HepG2 (cell line): ENCODE data around the gene MARK4. TPM values are rescaled to one million over a fixed set of nuclear protein-coding genes. Genes with fewer than 3 reads are reported as not detected.

Source experiments
- AHR ChIP-seq: IDR thresholded peaks from 2 replicates; pipeline ENCODE4 v1.6.1; 2018; ENCODE audit warnings: missing genetic modification reagents, missing compliant biosample characterization
- ATF7 ChIP-seq, 2 experiments: fragments of 450-650 bp in 1 of 2; sonication (generic) in 1 of 2; formaldehyde crosslinking in 1 of 2; IDR thresholded peaks; 2 replicates each; pipeline versions ENCODE4 v1.4.0 to v1.6.1; 2016 to 2020; ENCODE audit warnings: antibody characterized with exemption in 1 of 2, mild to moderate bottlenecking in 1 of 2, missing genetic modification reagents in 1 of 2
- ATM ChIP-seq: fragments of 450-650 bp; IDR thresholded peaks from 2 replicates; pipeline ENCODE4 v1.7.1; 2017; ENCODE audit warnings: mild to moderate bottlenecking, borderline replicate concordance
- CHD4 ChIP-seq: fragments of 200-600 bp; sonication (generic); IDR thresholded peaks from 2 replicates; pipeline ENCODE4 v1.7.0; 2017; ENCODE audit warnings: mild to moderate bottlenecking, low read length, borderline replicate concordance
- EZH2 ChIP-seq: conservative IDR thresholded peaks from 2 replicates; pipeline ENCODE4 v1.6.1; 2012; ENCODE audit warnings: mild to moderate bottlenecking, low read depth, low read length, moderate library complexity
- JUNB ChIP-seq: sonication (generic); formaldehyde crosslinking; IDR thresholded peaks from 2 replicates; pipeline ENCODE4 v1.8.0; 2022; ENCODE audit warnings: missing genetic modification reagents, mild to moderate bottlenecking, borderline replicate concordance
- KLF12 ChIP-seq: sonication (generic); formaldehyde crosslinking; IDR thresholded peaks from 2 replicates; pipeline ENCODE4 v1.4.0; 2020; ENCODE audit warnings: missing genetic modification reagents, borderline replicate concordance
- SKI ChIP-seq: fragments of 450-650 bp; IDR thresholded peaks from one replicate; pipeline ENCODE4 v1.6.1; 2018; ENCODE audit warnings: mild to moderate bottlenecking; ENCODE audit not compliant: partially characterized antibody
- XRCC5 ChIP-seq: fragments of 200-400 bp; formaldehyde crosslinking; optimal IDR thresholded peaks from 2 replicates; pipeline ENCODE3; 2017; ENCODE audit warnings: mild to moderate bottlenecking, low read length
- ZFP82 ChIP-seq: sonication (generic); formaldehyde crosslinking; IDR thresholded peaks from 2 replicates; pipeline ENCODE4 v1.5.1; 2020; ENCODE audit warnings: mild to moderate bottlenecking, missing genetic modification reagents, borderline replicate concordance
- ZFX ChIP-seq: sonication (generic); formaldehyde crosslinking; IDR thresholded peaks from 2 replicates; pipeline ENCODE4 v1.4.0; 2020; ENCODE audit warnings: mild to moderate bottlenecking, low read depth, missing genetic modification reagents, moderate library complexity
- ZFY ChIP-seq: sonication (generic); formaldehyde crosslinking; IDR thresholded peaks from 2 replicates; pipeline ENCODE4 v1.4.0; 2020; ENCODE audit warnings: missing genetic modification reagents
- polyA plus RNA-seq, 8 experiments: library from polyadenylated mRNA; depleted of rRNA in 3 of 8; stranded (reverse) in 7 of 8; unstranded in 1 of 8; fragments of >200 nt; fragmentation: Illumina TruSeq in 4 of 8; extraction: Trizol in 4 of 8; gene quantifications; 2 replicates each; pipeline versions ENCODE4 v1.2.1 to v1.2.3, GENCODE V29; 2011 to 2016; ENCODE audit warnings: low read depth in 4 of 8, missing spikeins in 1 of 8, mixed read lengths in 1 of 8; ENCODE audit not compliant: insufficient read depth in 1 of 8
- total RNA-seq, 5 experiments: library from RNA; depleted of rRNA; stranded (reverse); fragments of >200 nt; fragmentation: Illumina TruSeq; extraction: Trizol; gene quantifications; 2 replicates each; pipeline ENCODE4 v1.2.3, GENCODE V29; 2016; ENCODE audit warnings: low read depth in 1 of 5
- TF ChIP-seq, protein P1 (sequence below): sonication (generic); formaldehyde crosslinking; IDR thresholded peaks from 2 replicates; pipeline ENCODE4 v1.5.0; 2020; ENCODE audit warnings: mild to moderate bottlenecking, low read depth, missing genetic modification reagents, borderline replicate concordance
- TF ChIP-seq, protein P2 (sequence below): sonication (generic); formaldehyde crosslinking; IDR thresholded peaks from 2 replicates; pipeline ENCODE4 v1.5.1; 2020; ENCODE audit warnings: missing genetic modification reagents, mild to moderate bottlenecking, borderline replicate concordance
- TF ChIP-seq, protein P3 (sequence below): sonication (generic); formaldehyde crosslinking; IDR thresholded peaks from 2 replicates; pipeline ENCODE4 v1.8.0; 2022; ENCODE audit warnings: low read depth, missing genetic modification reagents
- TF ChIP-seq, protein P4 (sequence below): IDR thresholded peaks from 2 replicates; pipeline ENCODE4 v1.6.1; 2018; ENCODE audit warnings: missing genetic modification reagents, mild to moderate bottlenecking, missing compliant biosample characterization
- TF ChIP-seq, protein P5 (sequence below): IDR thresholded peaks from 2 replicates; pipeline ENCODE4 v1.4.0; 2020; ENCODE audit warnings: mild to moderate bottlenecking, missing genetic modification reagents
- TF ChIP-seq, protein P6 (sequence below): sonication (generic); formaldehyde crosslinking; IDR thresholded peaks from 2 replicates; pipeline ENCODE4 v1.5.0; 2020; ENCODE audit warnings: mild to moderate bottlenecking, missing genetic modification reagents, moderate library complexity
- TF ChIP-seq, protein P7 (sequence below): sonication (generic); IDR thresholded peaks from 2 replicates; pipeline ENCODE4 v1.6.1; 2016; ENCODE audit warnings: low read depth, borderline replicate concordance

MARK4 gene
- total and polyA plus RNA-seq, 2 of the 13 experiments (the other 11 are each of a cell fraction or from before 2014, with no cell fraction given): 7.0 to 12.2 TPM

DNA sequence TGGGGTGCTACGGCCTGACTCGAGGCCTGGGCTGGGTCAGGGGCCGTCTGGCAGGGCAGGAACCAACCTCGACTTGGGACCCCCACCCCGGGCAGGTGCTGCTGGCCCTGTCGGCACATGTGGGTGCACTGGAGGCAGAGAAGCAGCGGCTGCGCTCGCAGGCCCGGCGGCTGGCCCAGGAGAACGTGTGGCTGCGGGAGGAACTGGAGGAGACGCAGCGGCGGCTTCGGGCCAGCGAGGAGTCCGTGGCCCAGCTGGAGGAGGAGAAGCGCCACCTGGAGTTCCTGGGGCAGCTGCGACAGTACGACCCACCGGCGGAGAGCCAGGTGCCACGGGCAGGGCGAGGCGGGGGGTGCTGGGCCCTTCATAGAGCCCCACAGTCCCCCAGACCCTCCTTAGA, 95.4 kb downstream of the MARK4 start (continued):
- TF ChIP-seq, protein P1, sequence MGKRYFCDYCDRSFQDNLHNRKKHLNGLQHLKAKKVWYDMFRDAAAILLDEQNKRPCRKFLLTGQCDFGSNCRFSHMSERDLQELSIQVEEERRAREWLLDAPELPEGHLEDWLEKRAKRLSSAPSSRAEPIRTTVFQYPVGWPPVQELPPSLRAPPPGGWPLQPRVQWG: no peak
- TF ChIP-seq KLF12: no peak
- TF ChIP-seq, protein P2, sequence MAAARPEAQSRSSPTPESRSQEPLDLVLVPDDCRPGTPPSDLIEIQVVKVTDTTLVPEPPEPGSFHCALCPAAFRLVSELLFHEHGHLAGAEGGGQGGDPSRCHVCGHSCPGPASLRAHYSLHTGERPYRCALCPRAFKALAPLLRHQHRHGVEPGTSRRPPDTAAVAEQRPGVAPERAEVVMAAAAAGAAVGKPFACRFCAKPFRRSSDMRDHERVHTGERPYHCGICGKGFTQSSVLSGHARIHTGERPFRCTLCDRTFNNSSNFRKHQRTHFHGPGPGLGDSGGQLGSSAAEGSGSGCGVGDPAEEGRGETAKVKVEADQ: no peak
- TF ChIP-seq, protein P3, sequence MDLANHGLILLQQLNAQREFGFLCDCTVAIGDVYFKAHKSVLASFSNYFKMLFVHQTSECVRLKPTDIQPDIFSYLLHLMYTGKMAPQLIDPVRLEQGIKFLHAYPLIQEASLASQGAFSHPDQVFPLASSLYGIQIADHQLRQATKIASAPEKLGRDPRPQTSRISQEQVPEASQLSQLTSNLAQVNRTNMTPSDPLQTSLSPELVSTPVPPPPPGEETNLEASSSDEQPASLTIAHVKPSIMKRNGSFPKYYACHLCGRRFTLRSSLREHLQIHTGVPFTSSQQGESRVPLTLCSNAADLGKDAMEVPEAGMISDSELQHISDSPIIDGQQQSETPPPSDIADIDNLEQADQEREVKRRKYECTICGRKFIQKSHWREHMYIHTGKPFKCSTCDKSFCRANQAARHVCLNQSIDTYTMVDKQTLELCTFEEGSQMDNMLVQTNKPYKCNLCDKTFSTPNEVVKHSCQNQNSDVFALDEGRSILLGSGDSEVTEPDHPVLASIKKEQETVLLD: no peak
- no peak for TF ChIP-seq JUNB (CRISPR knock-in tag)
- peak; percentile 36; the same call in 1 of the 2 replicates for TF ChIP-seq ZFX (CRISPR knock-in tag)
- TF ChIP-seq ATF7 (IDR thresholded peaks at IDR 0.05): no peak
- TF ChIP-seq ATF7 (CRISPR knock-in tag; IDR thresholded peaks at IDR 0.05): no peak
- TF ChIP-seq SKI: no peak
- TF ChIP-seq, protein P4, sequence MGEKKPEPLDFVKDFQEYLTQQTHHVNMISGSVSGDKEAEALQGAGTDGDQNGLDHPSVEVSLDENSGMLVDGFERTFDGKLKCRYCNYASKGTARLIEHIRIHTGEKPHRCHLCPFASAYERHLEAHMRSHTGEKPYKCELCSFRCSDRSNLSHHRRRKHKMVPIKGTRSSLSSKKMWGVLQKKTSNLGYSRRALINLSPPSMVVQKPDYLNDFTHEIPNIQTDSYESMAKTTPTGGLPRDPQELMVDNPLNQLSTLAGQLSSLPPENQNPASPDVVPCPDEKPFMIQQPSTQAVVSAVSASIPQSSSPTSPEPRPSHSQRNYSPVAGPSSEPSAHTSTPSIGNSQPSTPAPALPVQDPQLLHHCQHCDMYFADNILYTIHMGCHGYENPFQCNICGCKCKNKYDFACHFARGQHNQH (CRISPR knock-in tag): no peak
- no peak for TF ChIP-seq ZFP82 (CRISPR knock-in tag)
- no peak for TF ChIP-seq CHD4
- TF ChIP-seq, protein P5, sequence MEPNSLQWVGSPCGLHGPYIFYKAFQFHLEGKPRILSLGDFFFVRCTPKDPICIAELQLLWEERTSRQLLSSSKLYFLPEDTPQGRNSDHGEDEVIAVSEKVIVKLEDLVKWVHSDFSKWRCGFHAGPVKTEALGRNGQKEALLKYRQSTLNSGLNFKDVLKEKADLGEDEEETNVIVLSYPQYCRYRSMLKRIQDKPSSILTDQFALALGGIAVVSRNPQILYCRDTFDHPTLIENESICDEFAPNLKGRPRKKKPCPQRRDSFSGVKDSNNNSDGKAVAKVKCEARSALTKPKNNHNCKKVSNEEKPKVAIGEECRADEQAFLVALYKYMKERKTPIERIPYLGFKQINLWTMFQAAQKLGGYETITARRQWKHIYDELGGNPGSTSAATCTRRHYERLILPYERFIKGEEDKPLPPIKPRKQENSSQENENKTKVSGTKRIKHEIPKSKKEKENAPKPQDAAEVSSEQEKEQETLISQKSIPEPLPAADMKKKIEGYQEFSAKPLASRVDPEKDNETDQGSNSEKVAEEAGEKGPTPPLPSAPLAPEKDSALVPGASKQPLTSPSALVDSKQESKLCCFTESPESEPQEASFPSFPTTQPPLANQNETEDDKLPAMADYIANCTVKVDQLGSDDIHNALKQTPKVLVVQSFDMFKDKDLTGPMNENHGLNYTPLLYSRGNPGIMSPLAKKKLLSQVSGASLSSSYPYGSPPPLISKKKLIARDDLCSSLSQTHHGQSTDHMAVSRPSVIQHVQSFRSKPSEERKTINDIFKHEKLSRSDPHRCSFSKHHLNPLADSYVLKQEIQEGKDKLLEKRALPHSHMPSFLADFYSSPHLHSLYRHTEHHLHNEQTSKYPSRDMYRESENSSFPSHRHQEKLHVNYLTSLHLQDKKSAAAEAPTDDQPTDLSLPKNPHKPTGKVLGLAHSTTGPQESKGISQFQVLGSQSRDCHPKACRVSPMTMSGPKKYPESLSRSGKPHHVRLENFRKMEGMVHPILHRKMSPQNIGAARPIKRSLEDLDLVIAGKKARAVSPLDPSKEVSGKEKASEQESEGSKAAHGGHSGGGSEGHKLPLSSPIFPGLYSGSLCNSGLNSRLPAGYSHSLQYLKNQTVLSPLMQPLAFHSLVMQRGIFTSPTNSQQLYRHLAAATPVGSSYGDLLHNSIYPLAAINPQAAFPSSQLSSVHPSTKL (CRISPR knock-in tag): no peak
- TF ChIP-seq, protein P6, sequence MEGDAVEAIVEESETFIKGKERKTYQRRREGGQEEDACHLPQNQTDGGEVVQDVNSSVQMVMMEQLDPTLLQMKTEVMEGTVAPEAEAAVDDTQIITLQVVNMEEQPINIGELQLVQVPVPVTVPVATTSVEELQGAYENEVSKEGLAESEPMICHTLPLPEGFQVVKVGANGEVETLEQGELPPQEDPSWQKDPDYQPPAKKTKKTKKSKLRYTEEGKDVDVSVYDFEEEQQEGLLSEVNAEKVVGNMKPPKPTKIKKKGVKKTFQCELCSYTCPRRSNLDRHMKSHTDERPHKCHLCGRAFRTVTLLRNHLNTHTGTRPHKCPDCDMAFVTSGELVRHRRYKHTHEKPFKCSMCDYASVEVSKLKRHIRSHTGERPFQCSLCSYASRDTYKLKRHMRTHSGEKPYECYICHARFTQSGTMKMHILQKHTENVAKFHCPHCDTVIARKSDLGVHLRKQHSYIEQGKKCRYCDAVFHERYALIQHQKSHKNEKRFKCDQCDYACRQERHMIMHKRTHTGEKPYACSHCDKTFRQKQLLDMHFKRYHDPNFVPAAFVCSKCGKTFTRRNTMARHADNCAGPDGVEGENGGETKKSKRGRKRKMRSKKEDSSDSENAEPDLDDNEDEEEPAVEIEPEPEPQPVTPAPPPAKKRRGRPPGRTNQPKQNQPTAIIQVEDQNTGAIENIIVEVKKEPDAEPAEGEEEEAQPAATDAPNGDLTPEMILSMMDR: peak; percentile 63
- TF ChIP-seq ZFY: 0 out of 2 replicates have a peak, but pooled peaks have one; percentile 25
- no peak for TF ChIP-seq ATM
- no peak for TF ChIP-seq EZH2
- 0 out of 2 replicates have a peak, but pooled peaks have one; percentile 15 for TF ChIP-seq AHR (CRISPR knock-in tag)
- TF ChIP-seq, protein P7, sequence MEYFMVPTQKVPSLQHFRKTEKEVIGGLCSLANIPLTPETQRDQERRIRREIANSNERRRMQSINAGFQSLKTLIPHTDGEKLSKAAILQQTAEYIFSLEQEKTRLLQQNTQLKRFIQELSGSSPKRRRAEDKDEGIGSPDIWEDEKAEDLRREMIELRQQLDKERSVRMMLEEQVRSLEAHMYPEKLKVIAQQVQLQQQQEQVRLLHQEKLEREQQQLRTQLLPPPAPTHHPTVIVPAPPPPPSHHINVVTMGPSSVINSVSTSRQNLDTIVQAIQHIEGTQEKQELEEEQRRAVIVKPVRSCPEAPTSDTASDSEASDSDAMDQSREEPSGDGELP: peak; percentile 69; the same call in 1 of the 2 replicates
- TF ChIP-seq XRCC5: peak; percentile 28
